ENCODE results near the gene FAM168B. TPM values are rescaled to one million over a fixed set of nuclear protein-coding genes. Genes with fewer than 3 reads are reported as not detected.

The FAM168B gene
- total RNA-seq, 1 experiment from 2014 or later = 79.6 TPM

GRCh38 chr2:131054488-131054887 is 38.8 kb downstream of the FAM168B start:
- Histone ChIP-seq H3K4me3 (no peak overlapping the region), H3F3A (ENCODE audit: insufficient read depth, low read depth) (0 out of 2 replicates have a peak, but pooled peaks cover 4% of the 10 kb centered on the region), H3K36me3 (ENCODE audit: low read depth) (peaks cover 25% of the 10 kb centered on the region), H3K4me2 (no peak overlapping the region), H3K27ac (no peak overlapping the region), H3K4me1 (replicated peaks; ENCODE audit: insufficient read depth) (no peaks in the 10 kb centered on the region), H4K20me1 (ENCODE audit: insufficient read depth) (peaks cover 68% of the 10 kb centered on the region), H3K9me2 (ENCODE audit: insufficient read depth) (no peaks in the 10 kb centered on the region), H2AFZ (no peak overlapping the region), H3K27me3 (ENCODE audit: insufficient read depth, low read depth) (no peaks in the 10 kb centered on the region), H3K79me2 (ENCODE audit: low read depth) (peaks cover 30% of the 10 kb centered on the region), H3K9me3 (ENCODE audit: insufficient read depth, low read depth) (no peaks in the 10 kb centered on the region)
- CTCF ChIA-PET = no interaction called here
- TF ChIP-seq EZH2 (IDR thresholded peaks at IDR 0.05; ENCODE audit: low read depth) (no peak), CTCF (conservative IDR thresholded peaks at IDR 0.05) (no peak)
- BruUV-seq (replicated peaks) = no TSS peak
- POLR2A ChIA-PET (ENCODE audit: unreplicated experiment) = no interaction called here
- intact Hi-C loops (cut with micrococcal nuclease; ENCODE audit: unreplicated experiment) = no loop called here
- no peak for DNase-seq

DNA sequence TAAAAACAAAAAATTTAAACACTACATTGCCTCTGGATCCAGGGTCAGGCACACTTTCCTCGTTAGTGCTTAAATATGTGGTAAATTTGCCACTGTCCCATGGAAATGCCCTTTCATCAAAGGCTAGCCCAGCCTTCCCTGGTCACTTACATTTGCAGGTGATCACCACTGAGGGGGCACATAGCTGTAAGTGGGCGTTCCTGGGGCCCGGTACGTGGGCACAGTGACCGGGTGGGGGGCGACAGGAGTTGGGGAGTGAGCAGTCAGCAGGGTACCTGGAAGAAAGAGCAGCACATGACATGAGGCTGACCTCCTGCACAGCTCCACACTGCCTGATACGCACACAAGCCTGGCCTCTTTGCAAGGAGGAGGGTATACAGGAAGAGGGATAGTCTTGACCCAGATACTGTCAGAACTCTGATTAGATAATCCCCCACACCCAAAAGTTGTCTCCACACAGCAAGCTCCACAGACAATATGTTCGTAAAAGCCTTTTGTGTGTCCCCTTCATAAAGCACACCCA is 40.5 kb downstream of the FAM168B start:
- BruUV-seq (replicated peaks) = no TSS peak
- peaks cover 25% of the 10 kb centered on the region for H3K36me3 ChIP-seq (ENCODE audit: low read depth)
- TF ChIP-seq CTCF (conservative IDR thresholded peaks at IDR 0.05) = no peak
- no peak for TF ChIP-seq EZH2 (IDR thresholded peaks at IDR 0.05; ENCODE audit: low read depth)
- DNase-seq = no peak
- intact Hi-C loops (cut with micrococcal nuclease; ENCODE audit: unreplicated experiment) = no loop called here
- H3K9me2 ChIP-seq (ENCODE audit: insufficient read depth) = no peaks in the 10 kb centered on the region
- no peaks in the 10 kb centered on the region for H3K27me3 ChIP-seq (ENCODE audit: insufficient read depth, low read depth)
- no peak overlapping the region for H3K4me2 ChIP-seq
- no peaks in the 10 kb centered on the region for H3K9me3 ChIP-seq (ENCODE audit: insufficient read depth, low read depth)
- 0 out of 2 replicates have a peak, but pooled peaks cover 4% of the 10 kb centered on the region for H3F3A ChIP-seq (ENCODE audit: insufficient read depth, low read depth)
- ChIA-PET POLR2A (ENCODE audit: unreplicated experiment) (no interaction called here), CTCF (no interaction called here)
- H3K27ac ChIP-seq = no peak overlapping the region
- peaks cover 57% of the 10 kb centered on the region for H4K20me1 ChIP-seq (ENCODE audit: insufficient read depth)
- H2AFZ ChIP-seq = no peak overlapping the region
- no peaks in the 10 kb centered on the region for H3K4me1 ChIP-seq (replicated peaks; ENCODE audit: insufficient read depth)
- H3K79me2 ChIP-seq (ENCODE audit: low read depth) = peaks cover 18% of the 10 kb centered on the region; the same call in 1 of the 2 replicates
- H3K4me3 ChIP-seq = no peak overlapping the region

GRCh38 chr2:131050896-131051295 is 42.4 kb downstream of the FAM168B start:
- CTCF ChIA-PET = no interaction called here
- no peak overlapping the region for H3K27ac ChIP-seq
- H3K27me3 ChIP-seq (ENCODE audit: insufficient read depth, low read depth) = no peaks in the 10 kb centered on the region
- TSS peak; percentile 11 for BruUV-seq (replicated peaks)
- no peak overlapping the region for H3K4me2 ChIP-seq
- no peaks in the 10 kb centered on the region for H3K9me3 ChIP-seq (ENCODE audit: insufficient read depth, low read depth)
- peaks cover 3% of the 10 kb centered on the region; the same call in 1 of the 2 replicates for H3K79me2 ChIP-seq (ENCODE audit: low read depth)
- TF ChIP-seq CTCF (conservative IDR thresholded peaks at IDR 0.05) (no peak), EZH2 (IDR thresholded peaks at IDR 0.05; ENCODE audit: low read depth) (no peak)
- no peaks in the 10 kb centered on the region for H3K9me2 ChIP-seq (ENCODE audit: insufficient read depth)
- no peak overlapping the region for H2AFZ ChIP-seq
- peaks cover 43% of the 10 kb centered on the region for H4K20me1 ChIP-seq (ENCODE audit: insufficient read depth)
- peaks cover 18% of the 10 kb centered on the region for H3K36me3 ChIP-seq (ENCODE audit: low read depth)
- intact Hi-C loops (cut with micrococcal nuclease; ENCODE audit: unreplicated experiment) = no loop called here
- POLR2A ChIA-PET (ENCODE audit: unreplicated experiment) = no interaction called here
- no peaks in the 10 kb centered on the region for H3K4me1 ChIP-seq (replicated peaks; ENCODE audit: insufficient read depth)
- no peak overlapping the region for H3K4me3 ChIP-seq
- no peak for DNase-seq
- 0 out of 2 replicates have a peak, but pooled peaks cover 4% of the 10 kb centered on the region for H3F3A ChIP-seq (ENCODE audit: insufficient read depth, low read depth)
